SU-DHL-6 (cell line): Measurements from ENCODE around the gene IDH3G.

ENCODE experiments used
- EZH2phosphoT487 ChIP-seq: fragments of 200-600 bp; sonication (generic), shearing (Covaris generic); conservative IDR thresholded peaks from 2 replicates; pipeline ENCODE4 v1.6.1; 2018; ENCODE audit warnings: mild to moderate bottlenecking, antibody characterized with exemption, low read length, moderate library complexity, mixed read lengths
- TF ChIP-seq, protein P1 (sequence below): fragments of 200-600 bp; sonication (generic); IDR thresholded peaks from one replicate; pipeline ENCODE4 v1.5.1; 2017; ENCODE audit warnings: antibody characterized with exemption, mild to moderate bottlenecking, low read length, moderate library complexity; ENCODE audit not compliant: insufficient read depth, poor library complexity, severe bottlenecking

DNA sequence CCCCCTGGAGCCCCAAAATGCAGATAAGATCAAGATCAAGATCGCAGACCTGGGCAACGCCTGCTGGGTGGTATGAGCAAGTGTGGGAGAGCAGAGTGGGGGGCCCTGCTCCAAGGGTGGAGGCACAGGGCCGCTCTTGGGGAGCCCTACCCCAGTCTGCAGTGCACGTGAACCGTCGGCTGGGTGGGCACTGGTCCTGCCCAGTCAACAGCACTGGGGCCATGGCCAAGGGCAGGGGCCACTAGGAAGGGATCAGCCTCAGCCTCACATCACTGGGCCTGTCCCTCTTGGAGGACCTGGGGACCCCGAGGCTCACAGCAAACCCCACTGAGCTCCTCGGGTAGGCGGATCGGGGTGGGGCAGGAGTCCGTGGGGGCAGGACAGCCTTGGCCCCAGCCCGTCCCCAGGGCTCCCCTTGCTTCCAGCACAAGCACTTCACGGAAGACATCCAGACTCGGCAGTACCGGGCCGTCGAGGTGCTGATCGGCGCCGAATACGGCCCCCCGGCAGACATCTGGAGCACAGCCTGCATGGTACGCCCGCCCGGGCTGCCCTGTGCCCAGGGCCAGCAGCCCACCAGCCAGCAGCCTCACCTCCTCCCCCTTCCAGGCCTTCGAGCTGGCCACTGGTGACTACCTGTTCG lies 9.7 kb downstream of the IDH3G start:
- TF ChIP-seq, protein P1, sequence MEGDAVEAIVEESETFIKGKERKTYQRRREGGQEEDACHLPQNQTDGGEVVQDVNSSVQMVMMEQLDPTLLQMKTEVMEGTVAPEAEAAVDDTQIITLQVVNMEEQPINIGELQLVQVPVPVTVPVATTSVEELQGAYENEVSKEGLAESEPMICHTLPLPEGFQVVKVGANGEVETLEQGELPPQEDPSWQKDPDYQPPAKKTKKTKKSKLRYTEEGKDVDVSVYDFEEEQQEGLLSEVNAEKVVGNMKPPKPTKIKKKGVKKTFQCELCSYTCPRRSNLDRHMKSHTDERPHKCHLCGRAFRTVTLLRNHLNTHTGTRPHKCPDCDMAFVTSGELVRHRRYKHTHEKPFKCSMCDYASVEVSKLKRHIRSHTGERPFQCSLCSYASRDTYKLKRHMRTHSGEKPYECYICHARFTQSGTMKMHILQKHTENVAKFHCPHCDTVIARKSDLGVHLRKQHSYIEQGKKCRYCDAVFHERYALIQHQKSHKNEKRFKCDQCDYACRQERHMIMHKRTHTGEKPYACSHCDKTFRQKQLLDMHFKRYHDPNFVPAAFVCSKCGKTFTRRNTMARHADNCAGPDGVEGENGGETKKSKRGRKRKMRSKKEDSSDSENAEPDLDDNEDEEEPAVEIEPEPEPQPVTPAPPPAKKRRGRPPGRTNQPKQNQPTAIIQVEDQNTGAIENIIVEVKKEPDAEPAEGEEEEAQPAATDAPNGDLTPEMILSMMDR, result no peak
- TF ChIP-seq EZH2phosphoT487, result no peak
